HPDE6-E6E7 (cell line): ENCODE data around the gene BMP4.

Source experiments
- DNase-seq: peaks from one replicate; pipeline ENCODE4 v3.0.0; 2011; ENCODE audit warnings: missing footprints; ENCODE audit errors: extremely low spot score

The BMP4 gene

GRCh38 chr14:53946404-53947093, 10.1 kb downstream of the BMP4 start:
- no peak for DNase-seq

GRCh38 chr14:53946071-53946403, 10.6 kb downstream of the BMP4 start:
- no peak for DNase-seq

GRCh38 chr14:53943751-53944083, 12.9 kb downstream of the BMP4 start:
- DNase-seq = no peak

GRCh38 chr14:53942970-53943750, 13.5 kb downstream of the BMP4 start:
- DNase-seq = no peak

GRCh38 chr14:53938136-53938837, 18.3 kb downstream of the BMP4 start:
- no peak for DNase-seq

- DNase-seq = no peak
Measured at GRCh38 chr14:53934778-53935414, 21.7 kb downstream of the BMP4 start.

GRCh38 chr14:53932966-53933365, 23.7 kb downstream of the BMP4 start:
- no peak for DNase-seq

GRCh38 chr14:53929871-53930715, 26.5 kb downstream of the BMP4 start:
- no peak for DNase-seq

- no peak for DNase-seq
Measured at GRCh38 chr14:53927171-53927570, 29.5 kb downstream of the BMP4 start.

GRCh38 chr14:53925201-53925766, 31.3 kb downstream of the BMP4 start:
- no peak for DNase-seq

- peak; percentile 62 for DNase-seq
Measured at GRCh38 chr14:53924753-53925152, 31.9 kb downstream of the BMP4 start.

GRCh38 chr14:53921027-53921426, 35.6 kb downstream of the BMP4 start:
- no peak for DNase-seq

GRCh38 chr14:53916239-53916638, 40.4 kb downstream of the BMP4 start:
- no peak for DNase-seq

GRCh38 chr14:53915364-53916014, 41.1 kb downstream of the BMP4 start:
- no peak for DNase-seq

GRCh38 chr14:53912021-53912420, 44.6 kb downstream of the BMP4 start:
- DNase-seq = no peak

GRCh38 chr14:53908416-53908815, 48.2 kb downstream of the BMP4 start:
- no peak for DNase-seq

GRCh38 chr14:53902307-53902706, 54.3 kb downstream of the BMP4 start:
- DNase-seq = no peak

- no peak for DNase-seq
Measured at GRCh38 chr14:53900499-53900898, 56.1 kb downstream of the BMP4 start.
